ENCODE data around the gene ULBP1. TPM values are rescaled to one million over a fixed set of nuclear protein-coding genes. Genes with fewer than 3 reads are reported as not detected.

Gene ULBP1
- total and polyA plus RNA-seq, 4 donors, result 0.59 to 6.2 (median 1.8) TPM

DNA sequence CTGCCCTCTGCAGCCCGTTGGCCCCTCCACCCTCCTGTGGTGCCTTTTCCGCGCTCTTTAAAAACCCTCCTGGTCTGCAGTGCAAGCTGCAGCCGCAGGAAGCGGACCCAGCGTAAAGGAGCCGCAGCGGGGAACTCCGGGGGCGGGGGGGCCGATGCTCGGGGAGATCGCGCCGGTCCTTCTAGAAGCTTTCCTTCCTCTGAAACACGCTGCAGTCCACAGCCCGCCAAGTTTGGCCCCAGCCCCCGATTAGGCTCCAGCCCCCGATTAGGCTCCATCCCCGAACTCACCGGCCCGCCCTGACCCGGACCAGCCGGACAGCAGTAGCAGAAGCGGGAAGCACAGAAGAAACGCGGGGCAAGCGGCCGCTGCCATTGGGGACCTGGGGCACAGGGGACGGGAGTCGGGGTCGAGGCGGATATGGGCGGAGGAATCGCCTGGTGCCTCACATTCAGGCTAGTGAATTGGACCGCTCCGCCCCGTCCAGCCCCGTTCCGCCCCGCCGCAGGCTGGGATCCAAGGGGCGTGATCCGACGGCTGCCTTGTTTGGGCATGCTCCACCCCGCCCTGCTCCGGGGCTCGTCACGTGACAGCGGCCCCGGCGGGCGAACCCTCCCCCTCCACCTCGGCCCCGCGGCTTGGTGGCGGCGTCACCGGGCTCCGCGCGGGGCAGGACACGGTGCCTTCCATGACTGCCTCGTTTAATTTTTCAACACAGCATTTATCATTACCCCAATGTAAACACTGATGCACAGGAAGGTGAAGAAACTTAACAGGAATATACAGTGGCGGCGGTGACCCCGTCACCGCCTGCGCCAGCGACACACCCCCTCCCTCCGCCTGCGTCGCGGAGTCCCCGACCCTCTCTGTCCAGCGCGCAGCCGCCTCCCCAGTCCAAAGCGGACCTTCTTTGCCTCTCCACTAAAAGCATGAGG, 41.3 kb downstream of the ULBP1 start:
- Histone ChIP-seq H3K4me1 (ENCODE audit: control insufficient read depth in 5 of 5, insufficient read depth in 5 of 5, low read length in 5 of 5) (peaks cover 0 to 9% (median 0%) of the 10 kb centered on the region in 5 donors), H3K27ac (ENCODE audit: low read depth in 1 of 2, low read length in 1 of 2) (peak overlapping the region in 1 of 2 donors; percentile 73), H3K9ac (ENCODE audit: insufficient read depth in 1 of 2, low read length in 2 of 2) (peak overlapping the region in 1 of 2 donors; percentile 51), H3K9me3 (ENCODE audit: control insufficient read depth in 4 of 4, insufficient read depth in 3 of 4, low read length in 3 of 4) (no peaks in the 10 kb centered on the region), H3K27me3 (ENCODE audit: control insufficient read depth in 3 of 3, insufficient read depth in 3 of 3, low read length in 2 of 3) (peaks cover 0 to 13% (median 12%) of the 10 kb centered on the region in 3 donors), H3K36me3 (ENCODE audit: control insufficient read depth in 4 of 4, insufficient read depth in 4 of 4, low read length in 4 of 4) (no peaks in the 10 kb centered on the region), H3K4me3 (peak overlapping the region; percentile 50)
- DNase-seq (peak; percentile 96 to 98 (median 98)), ATAC-seq (ENCODE audit: insufficient read depth, low FRiP score) (peak; percentile 97)
- WGBS, 2 donors, result 0 to 1% methylated on average over 77 to 79 of the region's 79 CpGs
- TF ChIP-seq, protein P1, sequence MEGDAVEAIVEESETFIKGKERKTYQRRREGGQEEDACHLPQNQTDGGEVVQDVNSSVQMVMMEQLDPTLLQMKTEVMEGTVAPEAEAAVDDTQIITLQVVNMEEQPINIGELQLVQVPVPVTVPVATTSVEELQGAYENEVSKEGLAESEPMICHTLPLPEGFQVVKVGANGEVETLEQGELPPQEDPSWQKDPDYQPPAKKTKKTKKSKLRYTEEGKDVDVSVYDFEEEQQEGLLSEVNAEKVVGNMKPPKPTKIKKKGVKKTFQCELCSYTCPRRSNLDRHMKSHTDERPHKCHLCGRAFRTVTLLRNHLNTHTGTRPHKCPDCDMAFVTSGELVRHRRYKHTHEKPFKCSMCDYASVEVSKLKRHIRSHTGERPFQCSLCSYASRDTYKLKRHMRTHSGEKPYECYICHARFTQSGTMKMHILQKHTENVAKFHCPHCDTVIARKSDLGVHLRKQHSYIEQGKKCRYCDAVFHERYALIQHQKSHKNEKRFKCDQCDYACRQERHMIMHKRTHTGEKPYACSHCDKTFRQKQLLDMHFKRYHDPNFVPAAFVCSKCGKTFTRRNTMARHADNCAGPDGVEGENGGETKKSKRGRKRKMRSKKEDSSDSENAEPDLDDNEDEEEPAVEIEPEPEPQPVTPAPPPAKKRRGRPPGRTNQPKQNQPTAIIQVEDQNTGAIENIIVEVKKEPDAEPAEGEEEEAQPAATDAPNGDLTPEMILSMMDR (IDR thresholded peaks at IDR 0.05; ENCODE audit: control extremely low read depth, extremely low read depth), result no peak

DNA sequence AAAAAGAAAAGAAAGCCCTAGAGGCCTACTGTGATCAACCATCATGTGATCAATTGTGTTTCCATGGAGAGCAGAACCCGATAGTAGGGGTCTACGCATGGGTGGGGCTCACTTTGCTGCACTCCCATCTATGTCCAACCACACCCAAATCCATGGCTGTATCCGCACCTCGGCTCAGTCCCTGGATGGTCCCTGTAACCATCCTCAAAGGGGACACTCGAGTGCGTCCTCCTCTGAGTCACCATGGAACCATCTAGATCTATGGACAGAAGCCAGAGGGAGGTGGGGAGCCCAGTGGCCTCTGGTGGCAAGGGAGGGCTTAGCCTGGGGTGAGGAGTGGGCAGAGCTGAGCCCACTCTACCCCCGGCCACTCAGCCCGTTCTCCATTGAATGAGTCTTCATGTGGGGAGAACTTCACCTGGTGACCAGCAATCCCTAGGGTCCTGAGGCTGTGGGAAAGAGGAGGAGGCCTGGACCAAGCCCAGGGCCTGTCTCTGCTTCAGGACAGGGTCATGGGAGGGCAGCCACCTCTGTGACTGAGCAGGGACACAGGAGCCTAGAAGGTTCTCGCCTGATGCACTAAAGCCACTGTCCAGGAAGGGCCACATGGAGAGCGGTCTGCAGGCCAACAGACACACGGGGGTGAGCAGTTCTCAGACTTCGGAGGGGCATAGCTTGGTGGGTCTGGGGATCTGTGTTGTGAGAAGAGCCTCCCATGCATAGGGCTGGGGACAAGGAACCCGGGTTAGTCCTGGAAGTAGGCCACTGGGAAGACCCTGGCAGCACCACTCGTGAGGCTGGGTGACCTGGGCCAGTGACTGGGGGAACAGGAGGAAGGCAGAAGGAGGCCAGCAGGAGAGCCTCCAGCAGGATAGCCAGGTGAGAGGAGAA, 42.3 kb downstream of the ULBP1 start:
- Histone ChIP-seq H3K36me3 (ENCODE audit: control insufficient read depth in 4 of 4, insufficient read depth in 4 of 4, low read length in 4 of 4) (no peaks in the 10 kb centered on the region), H3K4me3 (no peak overlapping the region), H3K27me3 (ENCODE audit: control insufficient read depth in 3 of 3, insufficient read depth in 3 of 3, low read length in 2 of 3) (peaks cover 0 to 19% (median 17%) of the 10 kb centered on the region in 3 donors), H3K27ac (ENCODE audit: low read depth in 1 of 2, low read length in 1 of 2) (no peak overlapping the region), H3K9me3 (ENCODE audit: control insufficient read depth in 4 of 4, insufficient read depth in 3 of 4, low read length in 3 of 4) (no peaks in the 10 kb centered on the region), H3K4me1 (ENCODE audit: control insufficient read depth in 5 of 5, insufficient read depth in 5 of 5, low read length in 5 of 5) (peaks cover 0 to 9% (median 0%) of the 10 kb centered on the region in 5 donors), H3K9ac (ENCODE audit: insufficient read depth in 1 of 2, low read length in 2 of 2) (peak overlapping the region in 1 of 2 donors; percentile 51)
- ATAC-seq (ENCODE audit: insufficient read depth, low FRiP score), result no peak
- 79 to 80% methylated on average over 14 of the region's 14 CpGs for WGBS, 2 donors
- TF ChIP-seq, protein P1 (IDR thresholded peaks at IDR 0.05; ENCODE audit: control extremely low read depth, extremely low read depth), result no peak
- no peak for DNase-seq

DNA sequence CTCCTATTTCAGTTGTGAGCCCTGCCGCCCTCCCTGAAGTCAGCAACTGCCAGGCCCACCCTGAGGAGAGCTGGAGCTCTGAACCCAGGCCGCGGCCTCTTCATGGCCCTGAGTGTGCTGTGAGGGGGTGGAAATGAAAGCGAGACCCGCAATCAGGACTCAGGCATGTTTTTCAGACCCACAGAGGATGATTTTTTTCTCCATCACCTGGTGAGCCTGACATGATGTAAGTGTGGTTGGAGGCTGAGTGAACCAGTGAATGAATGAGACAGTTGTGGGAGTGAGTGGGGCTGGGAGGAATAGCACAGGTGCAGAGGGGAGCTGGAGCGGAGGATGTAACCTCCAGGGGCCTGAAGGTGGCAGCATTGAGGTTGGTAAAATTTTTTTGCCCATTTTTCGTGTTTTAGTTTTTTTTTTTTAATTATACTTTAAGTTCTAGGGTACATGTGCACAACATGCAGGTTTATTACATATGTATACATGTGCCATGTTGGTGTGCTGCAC, 43.3 kb downstream of the ULBP1 start:
- Histone ChIP-seq H3K4me3 (no peak overlapping the region), H3K36me3 (ENCODE audit: control insufficient read depth in 4 of 4, insufficient read depth in 4 of 4, low read length in 4 of 4) (no peaks in the 10 kb centered on the region), H3K9ac (ENCODE audit: insufficient read depth in 1 of 2, low read length in 2 of 2) (no peak overlapping the region), H3K27me3 (ENCODE audit: control insufficient read depth in 3 of 3, insufficient read depth in 3 of 3, low read length in 2 of 3) (peaks cover 0 to 28% (median 26%) of the 10 kb centered on the region in 3 donors), H3K27ac (ENCODE audit: low read depth in 1 of 2, low read length in 1 of 2) (no peak overlapping the region), H3K9me3 (ENCODE audit: control insufficient read depth in 4 of 4, insufficient read depth in 3 of 4, low read length in 3 of 4) (no peaks in the 10 kb centered on the region), H3K4me1 (ENCODE audit: control insufficient read depth in 5 of 5, insufficient read depth in 5 of 5, low read length in 5 of 5) (peaks cover 0 to 9% (median 0%) of the 10 kb centered on the region in 5 donors)
- no peak for DNase-seq
- no peak for ATAC-seq (ENCODE audit: insufficient read depth, low FRiP score)
- TF ChIP-seq, protein P1 (IDR thresholded peaks at IDR 0.05; ENCODE audit: control extremely low read depth, extremely low read depth), result peak; percentile 1
- WGBS, 2 donors, result 66 to 71% methylated on average over 7 of the region's 7 CpGs
